GM19035 (cell line): ENCODE measurements around the gene C8B.

ENCODE experiments used
- ATAC-seq: cut with Tn5 transposase; IDR thresholded peaks from one replicate; pipeline ENCODE4 v1.9.1; 2021; ENCODE audit not compliant: unreplicated experiment

Gene C8B

GRCh38 chr1:56965916-56966697, at the start of gene C8B:
Gene C8B (minus strand): TSS chr1:56966015. CDS start chr1:56965948, 67 bp downstream.
- ATAC-seq: no peak

GRCh38 chr1:57015071-57015470, 49.3 kb upstream of the C8B start:
- ATAC-seq: no peak

- ATAC-seq: no peak
Observed at GRCh38 chr1:57013522-57013921, 47.7 kb upstream of the C8B start.

GRCh38 chr1:57012315-57012714, 46.5 kb upstream of the C8B start:
- no peak for ATAC-seq

- ATAC-seq: no peak
Observed at GRCh38 chr1:57010511-57010910, 44.7 kb upstream of the C8B start.

GRCh38 chr1:57007948-57008347, 42.1 kb upstream of the C8B start:
- ATAC-seq: no peak

- ATAC-seq: no peak
Observed at GRCh38 chr1:57007472-57007871, 41.7 kb upstream of the C8B start.

GRCh38 chr1:57003398-57004139, 37.8 kb upstream of the C8B start:
- no peak for ATAC-seq

GRCh38 chr1:56995414-56996100, 29.7 kb upstream of the C8B start:
- no peak for ATAC-seq

GRCh38 chr1:56993475-56993874, 27.7 kb upstream of the C8B start:
- no peak for ATAC-seq

- ATAC-seq: no peak
Observed at GRCh38 chr1:56992318-56993125, 26.7 kb upstream of the C8B start.

GRCh38 chr1:56991576-56991975, 25.8 kb upstream of the C8B start:
- no peak for ATAC-seq

GRCh38 chr1:56986397-56986796, 20.6 kb upstream of the C8B start:
- no peak for ATAC-seq

GRCh38 chr1:56985857-56986256, 20.0 kb upstream of the C8B start:
- ATAC-seq: no peak

- ATAC-seq: no peak
Observed at GRCh38 chr1:56983484-56983883, 17.7 kb upstream of the C8B start.

- no peak for ATAC-seq
Observed at GRCh38 chr1:56979986-56980755, 14.4 kb upstream of the C8B start.

- ATAC-seq: no peak
Observed at GRCh38 chr1:56978819-56979218, 13.0 kb upstream of the C8B start.

GRCh38 chr1:56977910-56978309, 12.1 kb upstream of the C8B start:
- no peak for ATAC-seq

- ATAC-seq: no peak
Observed at GRCh38 chr1:56975446-56975845, 9.6 kb upstream of the C8B start.
